Neuronal stem cell (in vitro differentiated cells): ENCODE measurements around the gene GRM2.
A peak's percentile ranks its signal among the peaks of the same experiment; 100 is the strongest.

ENCODE experiments used
- DNase-seq: peaks from one replicate; pipeline ENCODE4 v3.0.0-alpha.2; 2013; ENCODE audit warnings: low spot score
- H2AFZ ChIP-seq: one replicate; pipeline ENCODE4 v1.6.1; 2013; ENCODE audit warnings: mild to moderate bottlenecking, low read length, inconsistent platforms
- H2AK5ac ChIP-seq: 2 replicates; pipeline ENCODE4 v1.6.1; 2013; ENCODE audit warnings: low read depth, mild to moderate bottlenecking, inconsistent platforms, low read length, moderate library complexity, mixed read lengths
- H2BK120ac ChIP-seq: 2 replicates; pipeline ENCODE4 v1.6.1; 2013; ENCODE audit warnings: low read depth, mild to moderate bottlenecking, inconsistent platforms, low read length, moderate library complexity, mixed read lengths
- H2BK12ac ChIP-seq: one replicate; pipeline ENCODE4 v1.6.1; 2013; ENCODE audit warnings: low read length, inconsistent platforms
- H2BK15ac ChIP-seq: 2 replicates; pipeline ENCODE4 v1.6.1; 2013; ENCODE audit warnings: mild to moderate bottlenecking, low read length, inconsistent platforms, mixed read lengths
- H2BK5ac ChIP-seq: one replicate; pipeline ENCODE4 v1.6.1; 2013; ENCODE audit warnings: inconsistent platforms, mild to moderate bottlenecking, low read length, moderate library complexity
- H3K14ac ChIP-seq: one replicate; pipeline ENCODE4 v1.6.1; 2013; ENCODE audit warnings: low read length, inconsistent platforms
- H3K18ac ChIP-seq: 2 replicates; pipeline ENCODE4 v1.6.1; 2013; ENCODE audit warnings: low read length, inconsistent platforms
- H3K23ac ChIP-seq: 2 replicates; pipeline ENCODE4 v1.6.1; 2013; ENCODE audit warnings: low read depth, mild to moderate bottlenecking, mixed read lengths, low read length, inconsistent platforms; ENCODE audit not compliant: poor library complexity
- H3K27ac ChIP-seq: replicated peaks from 3 replicates; pipeline ENCODE4 v1.5.1; 2013; ENCODE audit warnings: low read length, inconsistent platforms
- H3K27me3 ChIP-seq, 3 experiments: 2 replicates each; pipeline ENCODE4 v1.6.1; 2013; ENCODE audit warnings: low read length in 3 of 3, mild to moderate bottlenecking in 2 of 3, inconsistent platforms in 1 of 3, low read depth in 1 of 3, mixed read lengths in 1 of 3, moderate library complexity in 1 of 3; ENCODE audit not compliant: control insufficient read depth in 3 of 3, insufficient read depth in 3 of 3
- H3K36me3 ChIP-seq, 2 donors: replicated peaks in 1 of 2; 2 replicates each; pipeline ENCODE4 v1.6.1; 2013; ENCODE audit warnings: low read length in 2 of 2; ENCODE audit not compliant: control insufficient read depth in 2 of 2, insufficient read depth in 2 of 2
- H3K4ac ChIP-seq: 2 replicates; pipeline ENCODE4 v1.6.1; 2013; ENCODE audit warnings: inconsistent platforms, mild to moderate bottlenecking, low read length, moderate library complexity
- H3K4me1 ChIP-seq, 2 donors: 1 replicate in 1 of 2; 2 replicates in 1 of 2; pipeline ENCODE4 v1.6.1; 2013; ENCODE audit warnings: low read length in 2 of 2, low read depth in 1 of 2; ENCODE audit not compliant: control insufficient read depth in 2 of 2, insufficient read depth in 1 of 2
- H3K4me2 ChIP-seq: one replicate; pipeline ENCODE4 v1.6.1; 2013; ENCODE audit warnings: mild to moderate bottlenecking, low read length, inconsistent platforms; ENCODE audit not compliant: insufficient read depth, poor library complexity, severe bottlenecking
- H3K4me3 ChIP-seq, 2 donors: 2 replicates each; pipeline ENCODE4 v1.5.1; 2013; ENCODE audit warnings: low read length in 2 of 2, mild to moderate bottlenecking in 2 of 2, inconsistent platforms in 1 of 2, moderate library complexity in 1 of 2
- H3K79me1 ChIP-seq: one replicate; pipeline ENCODE4 v1.6.1; 2013; ENCODE audit warnings: low read depth, mild to moderate bottlenecking, inconsistent platforms, low read length, moderate library complexity
- H3K9ac ChIP-seq: one replicate; pipeline ENCODE4 v1.6.1; 2013; ENCODE audit warnings: mild to moderate bottlenecking, low read depth, low read length, inconsistent platforms; ENCODE audit not compliant: poor library complexity
- H3K9me3 ChIP-seq, 2 donors: replicated peaks in 1 of 2; 2 replicates each; pipeline versions ENCODE3 to v1.6.1; 2013; ENCODE audit warnings: low read length in 2 of 2, mild to moderate bottlenecking in 2 of 2, inconsistent platforms in 1 of 2, low read depth in 1 of 2, mixed read lengths in 1 of 2, moderate library complexity in 1 of 2; ENCODE audit not compliant: control insufficient read depth in 2 of 2, insufficient read depth in 1 of 2
- H4K8ac ChIP-seq: one replicate; pipeline ENCODE4 v1.6.1; 2013; ENCODE audit warnings: low read depth, mild to moderate bottlenecking, inconsistent platforms, low read length, moderate library complexity
- H4K91ac ChIP-seq: one replicate; pipeline ENCODE4 v1.6.1; 2013; ENCODE audit warnings: low read length, low read depth, mild to moderate bottlenecking, inconsistent platforms; ENCODE audit not compliant: poor library complexity
- WGBS, 2 donors: extraction: QIAGEN DNeasy Blood & Tissue Kit; methylation state at CpG; one replicate each; pipeline ENCODE4 v1.1.7; 2013; ENCODE audit warnings: missing lambda C conversion rate in 2 of 2, mixed read lengths in 1 of 2; ENCODE audit not compliant: insufficient read length in 2 of 2, insufficient replicate concordance in 1 of 2; ENCODE audit errors: extremely low coverage in 2 of 2; 5-methylcytosine and 5-hydroxymethylcytosine counted together

The GRM2 gene

GRCh38 chr3:51709004-51709420 is 2.1 kb downstream of the GRM2 start:
- Histone ChIP-seq H3K4me2 (no peak overlapping the region), H2AFZ (no peak overlapping the region), H3K4me3 (no peak overlapping the region), H3K4me1 (peaks cover 10 to 18% of the 10 kb centered on the region in 2 donors), H3K27me3 (peaks cover 0 to 16% (median 15%) of the 10 kb centered on the region in 3 experiments), H2BK120ac (no peak overlapping the region), H2BK15ac (no peak overlapping the region), H3K18ac (peak overlapping the region; percentile 55), H4K91ac (no peak overlapping the region), H2BK12ac (peak overlapping the region; percentile 61), H3K36me3 (peaks cover 2 to 4% of the 10 kb centered on the region in 2 donors), H3K27ac (no peak overlapping the region), H2AK5ac (peak overlapping the region; percentile 16), H3K9me3 (no peaks in the 10 kb centered on the region), H3K9ac (peak overlapping the region; percentile 38), H3K79me1 (peaks cover 4% of the 10 kb centered on the region), H4K8ac (no peak overlapping the region), H3K4ac (no peak overlapping the region), H3K23ac (peak overlapping the region; percentile 34), H3K14ac (no peak overlapping the region), H2BK5ac (no peak overlapping the region)
- WGBS, 2 donors: no CpG with 5 or more reads among the region's 17 CpGs
- DNase-seq: no peak

GRCh38 chr3:51709675-51710074 is 2.8 kb downstream of the GRM2 start:
- no peak for DNase-seq
- H3K4me3 ChIP-seq: no peak overlapping the region
- H2BK120ac ChIP-seq: no peak overlapping the region
- H3K36me3 ChIP-seq: peaks cover 3 to 4% of the 10 kb centered on the region in 2 donors
- no peak overlapping the region for H3K23ac ChIP-seq
- H3K4me2 ChIP-seq: no peak overlapping the region
- WGBS, 2 donors: no CpG with 5 or more reads among the region's 4 CpGs
- peaks cover 4% of the 10 kb centered on the region for H3K79me1 ChIP-seq
- H3K14ac ChIP-seq: no peak overlapping the region
- H3K27me3 ChIP-seq: peaks cover 0 to 16% (median 15%) of the 10 kb centered on the region in 3 experiments
- H2AK5ac ChIP-seq: no peak overlapping the region
- H3K4me1 ChIP-seq: peaks cover 4 to 11% of the 10 kb centered on the region in 2 donors
- no peak overlapping the region for H2BK12ac ChIP-seq
- no peaks in the 10 kb centered on the region for H3K9me3 ChIP-seq
- H3K18ac ChIP-seq: no peak overlapping the region
- no peak overlapping the region for H2BK15ac ChIP-seq
- no peak overlapping the region for H4K8ac ChIP-seq
- no peak overlapping the region for H3K9ac ChIP-seq
- H4K91ac ChIP-seq: no peak overlapping the region
- H3K27ac ChIP-seq: no peak overlapping the region
- no peak overlapping the region for H2BK5ac ChIP-seq
- H2AFZ ChIP-seq: no peak overlapping the region
- H3K4ac ChIP-seq: no peak overlapping the region

- Histone ChIP-seq H3K4me1 (peaks cover 4 to 6% of the 10 kb centered on the region in 2 donors), H3K18ac (peak overlapping the region; percentile 84), H3K4ac (peak overlapping the region; percentile 30), H3K27ac (no peak overlapping the region), H4K8ac (no peak overlapping the region), H3K14ac (no peak overlapping the region), H2BK120ac (no peak overlapping the region), H3K4me3 (no peak overlapping the region), H2AFZ (no peak overlapping the region), H3K79me1 (no peaks in the 10 kb centered on the region), H2AK5ac (no peak overlapping the region), H3K36me3 (peaks cover 7 to 9% of the 10 kb centered on the region in 2 donors), H3K9ac (no peak overlapping the region), H2BK12ac (no peak overlapping the region), H3K4me2 (no peak overlapping the region), H3K23ac (peak overlapping the region; percentile 28), H2BK5ac (no peak overlapping the region), H4K91ac (no peak overlapping the region), H3K9me3 (no peaks in the 10 kb centered on the region), H3K27me3 (peaks cover 0 to 16% (median 15%) of the 10 kb centered on the region in 3 experiments), H2BK15ac (no peak overlapping the region)
- no CpG with 5 or more reads among the region's 10 CpGs for WGBS, 2 donors
- no peak for DNase-seq
Measured at GRCh38 chr3:51710631-51711351, 3.9 kb downstream of the GRM2 start.

GRCh38 chr3:51711352-51712037 is 4.6 kb downstream of the GRM2 start:
- Histone ChIP-seq H2BK120ac (no peak overlapping the region), H3K4me1 (peaks cover 3 to 4% of the 10 kb centered on the region in 2 donors), H2BK15ac (no peak overlapping the region), H2AFZ (no peak overlapping the region), H2AK5ac (no peak overlapping the region), H3K4me2 (no peak overlapping the region), H4K8ac (no peak overlapping the region), H3K36me3 (peaks cover 7 to 9% of the 10 kb centered on the region in 2 donors), H3K4me3 (no peak overlapping the region), H3K4ac (no peak overlapping the region), H3K27me3 (peaks cover 0 to 16% (median 15%) of the 10 kb centered on the region in 3 experiments), H2BK12ac (no peak overlapping the region), H3K9me3 (no peaks in the 10 kb centered on the region), H3K23ac (no peak overlapping the region), H3K14ac (no peak overlapping the region), H4K91ac (no peak overlapping the region), H3K18ac (no peak overlapping the region), H2BK5ac (no peak overlapping the region), H3K9ac (peak overlapping the region; percentile 53), H3K79me1 (no peaks in the 10 kb centered on the region), H3K27ac (no peak overlapping the region)
- DNase-seq: no peak
- WGBS, 2 donors: no CpG with 5 or more reads among the region's 8 CpGs
